Measurements from ENCODE around the gene SCARF2.

DNA sequence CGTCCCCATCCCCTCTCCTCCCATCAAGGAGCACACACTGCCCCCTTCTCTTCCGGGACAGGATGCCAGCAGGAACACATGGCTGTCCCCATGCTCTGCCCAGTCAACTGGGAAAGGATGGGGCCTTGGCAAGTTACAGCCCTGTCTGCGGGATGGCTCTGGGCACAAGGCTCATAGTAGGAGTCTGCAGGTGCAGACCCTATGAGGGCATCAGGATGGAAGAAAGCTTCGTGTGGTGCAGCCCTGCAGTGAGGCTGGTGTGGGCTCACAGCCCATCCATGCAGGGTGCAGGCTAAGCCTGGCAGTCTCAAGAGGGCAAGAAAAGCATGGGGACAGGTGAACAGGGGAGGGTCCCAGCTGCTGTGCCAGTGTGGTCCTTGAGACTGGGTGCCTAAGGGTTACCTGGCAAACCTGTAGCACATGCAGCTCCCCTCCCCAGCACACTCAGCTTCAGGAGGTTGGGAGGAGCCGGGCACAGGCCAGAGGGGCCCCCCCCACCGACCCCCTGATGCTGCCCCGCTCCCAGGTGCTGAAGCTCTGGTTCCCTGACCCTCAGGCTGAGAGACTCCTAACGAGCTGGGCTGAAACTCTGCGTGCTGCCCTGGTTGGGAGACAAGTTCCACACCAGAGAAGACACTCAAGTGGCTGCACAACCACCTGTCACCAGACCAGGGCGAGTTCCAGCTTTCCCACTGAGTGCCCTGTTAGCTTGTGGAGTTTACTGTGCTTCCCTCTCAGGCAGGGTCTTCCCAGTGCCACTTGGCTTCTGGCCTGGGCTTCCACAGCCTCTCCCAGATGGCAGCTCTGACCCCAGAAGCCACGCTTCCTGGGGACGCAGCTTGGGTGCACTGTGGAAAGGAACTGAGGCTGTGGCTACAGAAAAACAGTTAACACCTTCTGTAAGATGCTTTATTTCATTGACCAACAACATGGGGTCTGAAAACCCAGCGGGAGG, 3.3 kb upstream of the SCARF2 start:
- no peak for TF ChIP-seq POLR2A (IDR thresholded peaks at IDR 0.05; ENCODE audit: control extremely low read depth in 1 of 2, low read depth in 2 of 2, low read length in 2 of 2)
- no peak for TF ChIP-seq EZH2 (IDR thresholded peaks at IDR 0.05; ENCODE audit: low read depth, low read length, severe bottlenecking)
- TF ChIP-seq, protein P1, sequence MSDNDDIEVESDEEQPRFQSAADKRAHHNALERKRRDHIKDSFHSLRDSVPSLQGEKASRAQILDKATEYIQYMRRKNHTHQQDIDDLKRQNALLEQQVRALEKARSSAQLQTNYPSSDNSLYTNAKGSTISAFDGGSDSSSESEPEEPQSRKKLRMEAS (IDR thresholded peaks at IDR 0.05) = no peak
- TF ChIP-seq, protein P2, sequence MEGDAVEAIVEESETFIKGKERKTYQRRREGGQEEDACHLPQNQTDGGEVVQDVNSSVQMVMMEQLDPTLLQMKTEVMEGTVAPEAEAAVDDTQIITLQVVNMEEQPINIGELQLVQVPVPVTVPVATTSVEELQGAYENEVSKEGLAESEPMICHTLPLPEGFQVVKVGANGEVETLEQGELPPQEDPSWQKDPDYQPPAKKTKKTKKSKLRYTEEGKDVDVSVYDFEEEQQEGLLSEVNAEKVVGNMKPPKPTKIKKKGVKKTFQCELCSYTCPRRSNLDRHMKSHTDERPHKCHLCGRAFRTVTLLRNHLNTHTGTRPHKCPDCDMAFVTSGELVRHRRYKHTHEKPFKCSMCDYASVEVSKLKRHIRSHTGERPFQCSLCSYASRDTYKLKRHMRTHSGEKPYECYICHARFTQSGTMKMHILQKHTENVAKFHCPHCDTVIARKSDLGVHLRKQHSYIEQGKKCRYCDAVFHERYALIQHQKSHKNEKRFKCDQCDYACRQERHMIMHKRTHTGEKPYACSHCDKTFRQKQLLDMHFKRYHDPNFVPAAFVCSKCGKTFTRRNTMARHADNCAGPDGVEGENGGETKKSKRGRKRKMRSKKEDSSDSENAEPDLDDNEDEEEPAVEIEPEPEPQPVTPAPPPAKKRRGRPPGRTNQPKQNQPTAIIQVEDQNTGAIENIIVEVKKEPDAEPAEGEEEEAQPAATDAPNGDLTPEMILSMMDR (IDR thresholded peaks at IDR 0.05; ENCODE audit: control extremely low read depth in 1 of 3, insufficient read depth in 1 of 3, low read depth in 1 of 3, low read length in 3 of 3) = no peak
- TF ChIP-seq SUZ12 (IDR thresholded peaks at IDR 0.05; ENCODE audit: low read length) = no peak
- TF ChIP-seq SP1 (IDR thresholded peaks at IDR 0.05; ENCODE audit: low read depth, low read length) = no peak
- TF ChIP-seq POU5F1 (IDR thresholded peaks at IDR 0.05; ENCODE audit: low read depth, low read length) = no peak
- TF ChIP-seq EP300 (IDR thresholded peaks at IDR 0.05; ENCODE audit: borderline replicate concordance in 1 of 2, low read depth in 2 of 2, low read length in 2 of 2) = no peak
- TF ChIP-seq YY1 (IDR thresholded peaks at IDR 0.05; ENCODE audit: low read depth, low read length) = no peak
- no peak for TF ChIP-seq SP2 (IDR thresholded peaks at IDR 0.05; ENCODE audit: low read length)
- TF ChIP-seq EGR1 (IDR thresholded peaks at IDR 0.05; ENCODE audit: borderline replicate concordance, low read depth, low read length) = no peak
- no peak for TF ChIP-seq TBP (IDR thresholded peaks at IDR 0.05; ENCODE audit: low read depth, low read length)
- no peak for TF ChIP-seq RAD21 (IDR thresholded peaks at IDR 0.05 in 1 of 2, conservative IDR thresholded peaks at IDR 0.05 in 1 of 2; ENCODE audit: low read depth in 2 of 2, low read length in 2 of 2)
